HepG2 (cell line): Measurements from ENCODE around the gene UPB1. TPM values are rescaled to one million over a fixed set of nuclear protein-coding genes. Genes with fewer than 3 reads are reported as not detected.

Experiments used
- AHR ChIP-seq: IDR thresholded peaks from 2 replicates; pipeline ENCODE4 v1.6.1; 2018; ENCODE audit warnings: missing genetic modification reagents, missing compliant biosample characterization
- ATF6 ChIP-seq: sonication (generic); formaldehyde crosslinking; conservative IDR thresholded peaks from 2 replicates; pipeline ENCODE4 v1.4.0; 2020; ENCODE audit warnings: missing genetic modification reagents
- EP300 ChIP-seq, 3 experiments: sonication (generic) in 1 of 3; formaldehyde crosslinking in 1 of 3; IDR thresholded peaks; 2 replicates each; pipeline versions ENCODE4 v1.5.1 to v1.6.1; 2011 to 2020; ENCODE audit warnings: low read depth in 2 of 3, low read length in 2 of 3, borderline replicate concordance in 1 of 3, improper control_type of control experiment in 1 of 3, mild to moderate bottlenecking in 1 of 3, missing genetic modification reagents in 1 of 3, moderate library complexity in 1 of 3
- FOSL1 ChIP-seq: sonication (generic); formaldehyde crosslinking; IDR thresholded peaks from 2 replicates; pipeline ENCODE4 v1.9.0; 2021; ENCODE audit warnings: missing genetic modification reagents, borderline replicate concordance
- HES4 ChIP-seq: sonication (generic); formaldehyde crosslinking; IDR thresholded peaks from 2 replicates; pipeline ENCODE4 v1.9.0; 2021; ENCODE audit warnings: mild to moderate bottlenecking, missing genetic modification reagents, borderline replicate concordance
- HMGXB4 ChIP-seq, 2 experiments: sonication (generic) in 1 of 2; formaldehyde crosslinking in 1 of 2; IDR thresholded peaks; 2 replicates each; pipeline versions ENCODE4 v1.4.0 to v1.6.1; 2018 to 2020; ENCODE audit warnings: missing genetic modification reagents in 2 of 2, borderline replicate concordance in 1 of 2, low read depth in 1 of 2, mild to moderate bottlenecking in 1 of 2, missing biosample characterization in 1 of 2
- JUNB ChIP-seq: sonication (generic); formaldehyde crosslinking; IDR thresholded peaks from 2 replicates; pipeline ENCODE4 v1.8.0; 2022; ENCODE audit warnings: missing genetic modification reagents, mild to moderate bottlenecking, borderline replicate concordance
- MED13 ChIP-seq: sonication (generic); formaldehyde crosslinking; IDR thresholded peaks from 2 replicates; pipeline ENCODE4 v1.5.0; 2020; ENCODE audit warnings: missing genetic modification reagents
- NFE2L2 ChIP-seq: fragments of 150-350 bp; IDR thresholded peaks from 2 replicates; pipeline ENCODE4 v1.6.1; 2014; ENCODE audit warnings: low read length
- NR0B2 ChIP-seq: sonication (generic); formaldehyde crosslinking; IDR thresholded peaks from 2 replicates; pipeline ENCODE4 v1.4.0; 2020; ENCODE audit warnings: mild to moderate bottlenecking, missing genetic modification reagents
- PHB2 ChIP-seq: fragments of 450-650 bp; IDR thresholded peaks from 2 replicates; pipeline ENCODE4 v1.6.1; 2018; ENCODE audit not compliant: partially characterized antibody
- PREB ChIP-seq: sonication (generic); formaldehyde crosslinking; IDR thresholded peaks from 2 replicates; pipeline ENCODE4 v1.4.0; 2020; ENCODE audit warnings: missing genetic modification reagents
- SMARCE1 ChIP-seq: fragments of 450-650 bp; IDR thresholded peaks from 2 replicates; pipeline ENCODE4 v1.6.1; 2017; ENCODE audit warnings: borderline replicate concordance
- TFDP1 ChIP-seq: IDR thresholded peaks from 2 replicates; pipeline ENCODE4 v1.6.1; 2016; ENCODE audit warnings: missing compliant biosample characterization, missing genetic modification reagents, borderline replicate concordance
- ZBTB44 ChIP-seq: sonication (generic); formaldehyde crosslinking; IDR thresholded peaks from 2 replicates; pipeline ENCODE4 v1.4.0; 2020; ENCODE audit warnings: missing genetic modification reagents
- ZNF180 ChIP-seq: sonication (generic); formaldehyde crosslinking; IDR thresholded peaks from 2 replicates; pipeline ENCODE4 v1.4.0; 2020; ENCODE audit warnings: low read depth, missing genetic modification reagents, borderline replicate concordance
- ZNF557 ChIP-seq: sonication (generic); formaldehyde crosslinking; IDR thresholded peaks from 2 replicates; pipeline ENCODE4 v1.4.0; 2020; ENCODE audit warnings: missing genetic modification reagents
- ZNF619 ChIP-seq: sonication (generic); formaldehyde crosslinking; IDR thresholded peaks from 2 replicates; pipeline ENCODE4 v1.4.0; 2020; ENCODE audit warnings: mild to moderate bottlenecking, missing genetic modification reagents
- polyA plus RNA-seq, 8 experiments: library from polyadenylated mRNA; depleted of rRNA in 3 of 8; stranded (reverse) in 7 of 8; unstranded in 1 of 8; fragments of >200 nt; fragmentation: Illumina TruSeq in 4 of 8; extraction: Trizol in 4 of 8; gene quantifications; 2 replicates each; pipeline versions ENCODE4 v1.2.1 to v1.2.3, GENCODE V29; 2011 to 2016; ENCODE audit warnings: low read depth in 4 of 8, missing spikeins in 1 of 8, mixed read lengths in 1 of 8; ENCODE audit not compliant: insufficient read depth in 1 of 8
- total RNA-seq, 5 experiments: library from RNA; depleted of rRNA; stranded (reverse); fragments of >200 nt; fragmentation: Illumina TruSeq; extraction: Trizol; gene quantifications; 2 replicates each; pipeline ENCODE4 v1.2.3, GENCODE V29; 2016; ENCODE audit warnings: low read depth in 1 of 5

Gene UPB1
- total and polyA plus RNA-seq, 2 of the 13 experiments (the other 11 are each of a cell fraction or from before 2014, with no cell fraction given), result 0.38 to 1.2 TPM

GRCh38 chr22:24525416-24526037 is 30.4 kb downstream of the UPB1 start (continued):
- TF ChIP-seq TFDP1, result no peak
- no peak for TF ChIP-seq PREB (CRISPR knock-in tag)
- peak in 1 of 2 experiments; percentile 64; a peak in 1 of 4 replicates for TF ChIP-seq EP300 (IDR thresholded peaks at IDR 0.05; ENCODE audit: low read depth in 2 of 2, low read length in 2 of 2)
- TF ChIP-seq EP300 (CRISPR knock-in tag; IDR thresholded peaks at IDR 0.05; ENCODE audit: borderline replicate concordance), result 0 out of 2 replicates have a peak, but pooled peaks have one; percentile 53
- TF ChIP-seq FOSL1 (CRISPR knock-in tag), result peak; percentile 95
- no peak for TF ChIP-seq ZBTB44 (CRISPR knock-in tag)
- TF ChIP-seq NR0B2 (CRISPR knock-in tag), result no peak
- TF ChIP-seq ZNF619 (CRISPR knock-in tag), result no peak
- peak; percentile 89 for TF ChIP-seq JUNB (CRISPR knock-in tag)
- TF ChIP-seq ZNF180 (CRISPR knock-in tag), result no peak
- TF ChIP-seq MED13, result no peak
- no peak for TF ChIP-seq PHB2
- peak; percentile 45 to 83; a peak in 1 of 4 replicates for TF ChIP-seq HMGXB4 (CRISPR knock-in tag; IDR thresholded peaks at IDR 0.05; ENCODE audit: borderline replicate concordance in 1 of 2, low read depth in 1 of 2)
- TF ChIP-seq NFE2L2, result 0 out of 2 replicates have a peak, but pooled peaks have one; percentile 6
- TF ChIP-seq SMARCE1, result no peak
- no peak for TF ChIP-seq ATF6 (CRISPR knock-in tag)
- TF ChIP-seq AHR (CRISPR knock-in tag), result no peak
- no peak for TF ChIP-seq ZNF557
- no peak for TF ChIP-seq HES4 (CRISPR knock-in tag)
